K562 (cell line): ENCODE results near the gene NHLRC2. TPM values are rescaled to one million over a fixed set of nuclear protein-coding genes. Genes with fewer than 3 reads are reported as not detected.
A peak's percentile ranks its signal among the peaks of the same experiment; 100 is the strongest.

ENCODE experiments used
- ATAC-seq: fragments of 200-7000 bp; cut with Tn5 transposase; 3 replicates; pipeline ENCODE4 v1.9.1; 2020; ENCODE audit warnings: moderate library complexity
- BruUV-seq: library from RNA; stranded (reverse); fragments of 400-500 nt; replicated peaks from 2 replicates; lab custom pipeline; 2021; lab: Mats Ljungman, UMichigan
- CTCF ChIA-PET: fragments of 300-600 bp; formaldehyde crosslinking; extraction: SDS; loops from one replicate; lab custom pipeline; 2021; ENCODE audit warnings: low intra/inter-chr PET ratio; lab: Yijun Ruan, JAX
- POLR2A ChIA-PET: fragments of 300-600, 350-650 bp; sonication (Branson Sonifier 250); formaldehyde crosslinking; extraction: SDS; loops from one replicate; lab custom pipeline; 2021; ENCODE audit warnings: antibody characterized with exemption, inconsistent platforms; lab: Yijun Ruan, JAX
- DNase-seq, 4 experiments: peaks; one replicate each; pipeline versions ENCODE4 v3.0.0 to v3.0.0-alpha.2; 2011 to 2018; ENCODE audit warnings: low spot score in 3 of 4, mixed read lengths in 3 of 4; ENCODE audit errors: extremely low read depth in 1 of 4
- FAIRE-seq: peaks from 2 replicates; lab custom pipeline; 2011; peaks lifted over from hg19 to GRCh38; lab: Jason Lieb, UNC
- H2AFZ ChIP-seq: 2 replicates; pipeline ENCODE4 v1.6.0; 2011; ENCODE audit warnings: low read depth, low read length, control low read depth, inconsistent platforms
- H3K27ac ChIP-seq: fragments of 200-600 bp; 3 replicates; pipeline ENCODE4 v1.8.0; 2011; ENCODE audit warnings: low read depth, mild to moderate bottlenecking, control low read depth, inconsistent platforms, low read length, moderate library complexity, mixed read lengths; ENCODE audit errors: extremely low read depth
- H3K27me3 ChIP-seq, 2 experiments: fragments of 300-600 bp in 1 of 2; 2 replicates in 1 of 2; 3 replicates in 1 of 2; pipeline versions ENCODE4 v1.6.0 to v1.8.0; 2011; ENCODE audit warnings: inconsistent platforms in 2 of 2, low read length in 2 of 2, mild to moderate bottlenecking in 1 of 2, mixed read lengths in 1 of 2, moderate library complexity in 1 of 2; ENCODE audit not compliant: control insufficient read depth in 2 of 2, insufficient read depth in 2 of 2
- H3K36me3 ChIP-seq: fragments of 300-600 bp; 3 replicates; pipeline ENCODE4 v1.8.0; 2011; ENCODE audit warnings: mild to moderate bottlenecking, low read length, inconsistent platforms; ENCODE audit not compliant: control insufficient read depth, insufficient read depth
- H3K4me1 ChIP-seq, 2 experiments: fragments of 200-600 bp in 1 of 2; replicated peaks in 1 of 2; 2 replicates in 1 of 2; 3 replicates in 1 of 2; pipeline versions ENCODE4 v1.5.1 to v1.8.0; 2011; ENCODE audit warnings: inconsistent platforms in 2 of 2, low read length in 2 of 2, mild to moderate bottlenecking in 1 of 2, mixed read lengths in 1 of 2, moderate library complexity in 1 of 2; ENCODE audit not compliant: control insufficient read depth in 2 of 2, insufficient read depth in 2 of 2
- H3K4me2 ChIP-seq: 2 replicates; pipeline ENCODE4 v1.6.1; 2011; ENCODE audit warnings: low read length, control low read depth, inconsistent platforms, mixed read lengths; ENCODE audit not compliant: insufficient read depth
- H3K4me3 ChIP-seq: fragments of 200-600 bp; sonication (generic), shearing (Covaris generic); 2 replicates; pipeline ENCODE4 v1.5.1; 2016; ENCODE audit warnings: control low read depth, inconsistent platforms
- H3K79me2 ChIP-seq: fragments of 200-600 bp; 3 replicates; pipeline ENCODE4 v1.8.0; 2011; ENCODE audit warnings: low read length, inconsistent platforms; ENCODE audit not compliant: control insufficient read depth, insufficient read depth
- H3K9ac ChIP-seq, 2 experiments: 2 replicates each; pipeline versions ENCODE4 v1.6.0 to v1.6.1; 2011; ENCODE audit warnings: low read depth in 2 of 2, low read length in 2 of 2, control low read depth in 1 of 2, inconsistent platforms in 1 of 2, mild to moderate bottlenecking in 1 of 2, mixed read lengths in 1 of 2; ENCODE audit not compliant: insufficient read depth in 1 of 2
- H3K9me1 ChIP-seq: one replicate; pipeline ENCODE4 v1.6.0; 2011; ENCODE audit warnings: inconsistent platforms, mild to moderate bottlenecking, low read length, moderate library complexity; ENCODE audit not compliant: control insufficient read depth, insufficient read depth
- H3K9me3 ChIP-seq: replicated peaks from 2 replicates; pipeline ENCODE4 v1.5.1; 2011; ENCODE audit warnings: low read depth, low read length, inconsistent platforms; ENCODE audit not compliant: control insufficient read depth, insufficient read depth
- H4K20me1 ChIP-seq: replicated peaks from 2 replicates; pipeline ENCODE4 v1.6.1; 2011; ENCODE audit warnings: low read length, inconsistent platforms, mixed read lengths; ENCODE audit not compliant: control insufficient read depth, insufficient read depth
- ARID2 ChIP-seq: fragments of 450-650 bp; IDR thresholded peaks from 2 replicates; pipeline ENCODE4 v1.6.1; 2017; ENCODE audit warnings: antibody characterized with exemption, mild to moderate bottlenecking
- ATF3 ChIP-seq, 2 experiments: fragments of 450-650 bp in 1 of 2; sonication (generic) in 1 of 2; formaldehyde crosslinking in 1 of 2; IDR thresholded peaks in 1 of 2; conservative IDR thresholded peaks in 1 of 2; 2 replicates each; pipeline versions ENCODE4 v1.6.1 to v1.8.1; 2016 to 2023; ENCODE audit warnings: mild to moderate bottlenecking in 2 of 2, moderate library complexity in 2 of 2, inconsistent platforms in 1 of 2, missing genetic modification reagents in 1 of 2
- BHLHE40 ChIP-seq: IDR thresholded peaks from 2 replicates; pipeline ENCODE4 v1.6.1; 2011; ENCODE audit warnings: low read length, improper control_type of control experiment
- CBFA2T2 ChIP-seq: fragments of 450-650 bp; conservative IDR thresholded peaks from 2 replicates; pipeline ENCODE4 v1.6.1; 2017; ENCODE audit warnings: mild to moderate bottlenecking
- CBFA2T3 ChIP-seq: fragments of 450-650 bp; IDR thresholded peaks from 2 replicates; pipeline ENCODE4 v1.6.1; 2017
- CHD4 ChIP-seq: fragments of 200-600 bp; sonication (generic); IDR thresholded peaks from 3 replicates; pipeline ENCODE4 v1.6.1; 2012; ENCODE audit warnings: low read depth, mild to moderate bottlenecking, mixed read lengths, low read length, inconsistent platforms; ENCODE audit not compliant: insufficient read depth, insufficient replicate concordance, poor library complexity, severe bottlenecking
- CREBBP ChIP-seq: IDR thresholded peaks from one replicate; pipeline ENCODE4 v1.6.1; 2012; ENCODE audit warnings: low read depth, mild to moderate bottlenecking, control low read depth, inconsistent platforms, low read length
- CREM ChIP-seq: IDR thresholded peaks from 2 replicates; pipeline ENCODE4 v1.6.1; 2014; ENCODE audit warnings: antibody characterized with exemption, low read depth
- DPF2 ChIP-seq: fragments of 450-650 bp; IDR thresholded peaks from 2 replicates; pipeline ENCODE4 v1.6.1; 2016
- E4F1 ChIP-seq: fragments of 250-450 bp; sonication (Bioruptor Pico); IDR thresholded peaks from 2 replicates; pipeline ENCODE4 v1.5.0; 2021; ENCODE audit warnings: mild to moderate bottlenecking, borderline replicate concordance
- HIVEP1 ChIP-seq: fragments of 250-450 bp; sonication (Bioruptor Pico); IDR thresholded peaks from 2 replicates; pipeline ENCODE4 v1.4.0; 2020; ENCODE audit warnings: mild to moderate bottlenecking
- MEIS2 ChIP-seq: fragments of 450-650 bp; IDR thresholded peaks from 2 replicates; pipeline ENCODE4 v1.6.1; 2014; ENCODE audit warnings: mild to moderate bottlenecking; ENCODE audit not compliant: partially characterized antibody
- MLLT1 ChIP-seq, 2 experiments: fragments of 450-650 bp; IDR thresholded peaks; 2 replicates each; pipeline ENCODE4 v1.6.1; 2016
- NCOR1 ChIP-seq: fragments of 450-650 bp; IDR thresholded peaks from 2 replicates; pipeline ENCODE4 v1.6.1; 2016; ENCODE audit warnings: mild to moderate bottlenecking, moderate library complexity
- SMARCA4 ChIP-seq: fragments of 450-650 bp; IDR thresholded peaks from 2 replicates; pipeline ENCODE4 v1.6.1; 2016
- TCF3 ChIP-seq: sonication (generic); formaldehyde crosslinking; IDR thresholded peaks from 2 replicates; pipeline ENCODE4 v1.4.0; 2020; ENCODE audit warnings: mild to moderate bottlenecking, missing genetic modification reagents
- TCF7L2 ChIP-seq: fragments of 150-350 bp; IDR thresholded peaks from 2 replicates; pipeline ENCODE4 v1.6.1; 2016; ENCODE audit warnings: low read depth, mild to moderate bottlenecking, low read length, moderate library complexity
- TEAD4 ChIP-seq, 2 experiments: sonication (generic) in 1 of 2; formaldehyde crosslinking in 1 of 2; IDR thresholded peaks; 2 replicates each; pipeline versions ENCODE4 v1.6.1 to v1.8.0; 2012 to 2022; ENCODE audit warnings: borderline replicate concordance in 1 of 2, inconsistent platforms in 1 of 2, low read length in 1 of 2, mild to moderate bottlenecking in 1 of 2, missing genetic modification reagents in 1 of 2
- TRIM24 ChIP-seq, 2 experiments: fragments of 450-650 bp; IDR thresholded peaks; 2 replicates each; pipeline ENCODE4 v1.6.1; 2016
- TSC22D4 ChIP-seq: fragments of 450-650 bp; IDR thresholded peaks from 2 replicates; pipeline ENCODE4 v1.6.1; 2016; ENCODE audit warnings: missing genetic modification characterization, missing biosample characterization, control low read depth
- ZFX ChIP-seq: sonication (generic); formaldehyde crosslinking; IDR thresholded peaks from 2 replicates; pipeline ENCODE4 v1.8.0; 2022; ENCODE audit warnings: mild to moderate bottlenecking, missing genetic modification reagents, moderate library complexity
- WGBS: fragments of 100-300 bp; shearing (Covaris generic); methylation state at CpG from one replicate; pipeline ENCODE4 v1.1.6; 2016; ENCODE audit warnings: low coverage, mixed read lengths; ENCODE audit not compliant: insufficient coverage; ENCODE audit errors: missing lambda C conversion rate; 5-methylcytosine and 5-hydroxymethylcytosine counted together
- in situ Hi-C: fragments of 300-500 bp; cut with MboI; formaldehyde crosslinking; loops from 4 replicates; pipeline ENCODE4 v1.15.0; 2018; ENCODE audit warnings: inconsistent platforms, mixed read lengths
- intact Hi-C: fragments of 100-400 bp; cut with micrococcal nuclease; formaldehyde crosslinking; loops from 2 replicates; pipeline ENCODE4 v1.14.2; 2022
- polyA plus RNA-seq, 8 experiments: library from polyadenylated mRNA; depleted of rRNA in 4 of 8; stranded (reverse) in 5 of 8; unstranded in 3 of 8; fragments of >200 nt; fragmentation: Nextera tagmentation in 2 of 8; fragmentation: Illumina TruSeq in 1 of 8; extraction: Ambion mirVana in 2 of 8; extraction: Trizol in 1 of 8; gene quantifications; 2 replicates each; pipeline versions ENCODE4 v1.2.1 to v1.2.3, GENCODE V29; 2011 to 2014; ENCODE audit warnings: inconsistent platforms in 1 of 8, missing spikeins in 1 of 8
- total RNA-seq, 7 experiments: library from RNA; depleted of rRNA in 6 of 7; stranded (reverse); fragments of >200 nt in 6 of 7; fragmentation: Illumina TruSeq in 2 of 7; extraction: Trizol in 2 of 7; gene quantifications; 2 replicates each; pipeline versions ENCODE4 v1.2.1 to v1.2.3, GENCODE V29; 2011 to 2021; ENCODE audit warnings: low replicate concordance in 1 of 7

The NHLRC2 gene
- total and polyA plus RNA-seq, 9 of the 15 experiments (the other 6 are each of a cell fraction or from before 2014, with no cell fraction given) = 1.5 to 22.4 (median 10.3) TPM

DNA sequence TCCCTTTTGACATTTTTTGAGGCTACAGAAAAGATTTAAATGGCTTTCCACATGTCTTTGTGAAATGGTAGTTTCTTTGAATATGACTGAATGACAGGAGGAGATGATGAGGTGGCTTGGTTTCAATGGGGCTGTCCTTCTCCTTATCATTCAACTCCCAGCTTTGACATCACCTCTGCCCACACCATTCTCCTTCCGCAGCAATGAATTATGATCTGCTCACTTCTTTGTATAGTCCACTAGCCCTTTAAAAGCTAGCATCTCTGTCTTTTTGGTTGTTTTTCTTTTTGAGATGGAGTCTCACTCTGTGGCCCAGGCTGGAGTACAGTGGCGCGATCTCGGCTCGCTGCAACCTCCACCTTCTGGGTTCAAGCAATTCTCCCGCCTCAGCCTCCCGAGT, 32.3 kb upstream of the NHLRC2 start:
- FAIRE-seq (peak; percentile 73), ATAC-seq (peak; percentile 84), DNase-seq (peak; percentile 37 to 69 (median 54))
- WGBS = 35% methylated on average over 2 of the region's 7 CpGs
- CTCF ChIA-PET = no interaction called here
- H3K4me3 ChIP-seq = no peak overlapping the region
- POLR2A ChIA-PET = no interaction called here
- H3K9ac ChIP-seq = no peak overlapping the region
- H3K27me3 ChIP-seq = no peaks in the 10 kb centered on the region
- no peaks in the 10 kb centered on the region for H3K79me2 ChIP-seq
- no peak overlapping the region for H3K27ac ChIP-seq
- peaks cover 13 to 21% of the 10 kb centered on the region in 2 experiments; a peak in 3 of 5 replicates for H3K4me1 ChIP-seq
- H4K20me1 ChIP-seq = no peaks in the 10 kb centered on the region
- no peaks in the 10 kb centered on the region for H3K9me3 ChIP-seq
- in situ Hi-C loops (no loop called here), intact Hi-C loops (no loop called here)
- H3K4me2 ChIP-seq = peak overlapping the region; percentile 11; the same call in 1 of the 2 replicates
- no peaks in the 10 kb centered on the region for H3K36me3 ChIP-seq
- no TSS peak for BruUV-seq
- H3K9me1 ChIP-seq = no peaks in the 10 kb centered on the region
- no peak overlapping the region for H2AFZ ChIP-seq
- TF ChIP-seq TRIM24 (IDR thresholded peaks at IDR 0.05) (no peak), TCF3 (CRISPR knock-in tag) (peak; percentile 78), TSC22D4 (no peak), ZFX (CRISPR knock-in tag) (no peak), HIVEP1 (CRISPR knock-in tag) (no peak), CHD4 (no peak), NCOR1 (peak; percentile 44), CREBBP (no peak), TEAD4 (IDR thresholded peaks at IDR 0.05; ENCODE audit: low read length) (peak; percentile 57), TEAD4 (CRISPR knock-in tag; IDR thresholded peaks at IDR 0.05; ENCODE audit: borderline replicate concordance) (no peak), MLLT1 (IDR thresholded peaks at IDR 0.05) (no peak), CREM (peak; percentile 37; the same call in 1 of the 2 replicates), ARID2 (no peak), DPF2 (peak; percentile 73), CBFA2T2 (peak; percentile 45), TCF7L2 (no peak), MEIS2 (peak; percentile 93), CBFA2T3 (peak; percentile 77), BHLHE40 (no peak), ATF3 (IDR thresholded peaks at IDR 0.05) (peak; percentile 20; the same call in 1 of the 2 replicates), ATF3 (CRISPR knock-in tag; conservative IDR thresholded peaks at IDR 0.05) (no peak), E4F1 (CRISPR knock-in tag) (no peak), SMARCA4 (peak; percentile 56; the same call in 1 of the 2 replicates)
